ENCODE results near the gene AK8. TPM values are rescaled to one million over a fixed set of nuclear protein-coding genes. Genes with fewer than 3 reads are reported as not detected.

Gene AK8, protein sequence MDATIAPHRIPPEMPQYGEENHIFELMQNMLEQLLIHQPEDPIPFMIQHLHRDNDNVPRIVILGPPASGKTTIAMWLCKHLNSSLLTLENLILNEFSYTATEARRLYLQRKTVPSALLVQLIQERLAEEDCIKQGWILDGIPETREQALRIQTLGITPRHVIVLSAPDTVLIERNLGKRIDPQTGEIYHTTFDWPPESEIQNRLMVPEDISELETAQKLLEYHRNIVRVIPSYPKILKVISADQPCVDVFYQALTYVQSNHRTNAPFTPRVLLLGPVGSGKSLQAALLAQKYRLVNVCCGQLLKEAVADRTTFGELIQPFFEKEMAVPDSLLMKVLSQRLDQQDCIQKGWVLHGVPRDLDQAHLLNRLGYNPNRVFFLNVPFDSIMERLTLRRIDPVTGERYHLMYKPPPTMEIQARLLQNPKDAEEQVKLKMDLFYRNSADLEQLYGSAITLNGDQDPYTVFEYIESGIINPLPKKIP
- total RNA-seq (1.8 TPM), polyA plus RNA-seq (2.3 TPM)
- long read RNA-seq, donor 1: 0 reads
- long read RNA-seq, donor 2: 0 reads
- long read RNA-seq, donor 3: 0 reads
- long read RNA-seq, donor 4: 0 reads
- long read RNA-seq, donor 5: 0 reads
- long read RNA-seq, donor 6: 0 reads
- long read RNA-seq, donor 7: 0 reads
- long read RNA-seq, donor 8, partial matches to known transcripts: 0 of 1 reads
- long read RNA-seq, donor 8, other reads (novel, unspliced or antisense): 0 of 1 reads
- long read RNA-seq, donor 9: 0 reads
- long read RNA-seq, donor 10: 0 reads

GRCh38 chr9:132877824-132878694, at the start of gene AK8:
Gene AK8 (minus strand): TSS chr9:132878284. CDS start chr9:132878255, 29 bp downstream.
- no peaks in the 10 kb centered on the region for H3K36me3 ChIP-seq (ENCODE audit: control insufficient read depth in 2 of 2, insufficient read depth in 2 of 2, low read length in 1 of 2)
- WGBS: 2% methylated on average over 89 of the region's 89 CpGs
- DNase-seq (ENCODE audit: low read depth in 6 of 9, low spot score in 9 of 9): peak in 8 of 9 donors; percentile 52 to 89 (median 72)

DNA sequence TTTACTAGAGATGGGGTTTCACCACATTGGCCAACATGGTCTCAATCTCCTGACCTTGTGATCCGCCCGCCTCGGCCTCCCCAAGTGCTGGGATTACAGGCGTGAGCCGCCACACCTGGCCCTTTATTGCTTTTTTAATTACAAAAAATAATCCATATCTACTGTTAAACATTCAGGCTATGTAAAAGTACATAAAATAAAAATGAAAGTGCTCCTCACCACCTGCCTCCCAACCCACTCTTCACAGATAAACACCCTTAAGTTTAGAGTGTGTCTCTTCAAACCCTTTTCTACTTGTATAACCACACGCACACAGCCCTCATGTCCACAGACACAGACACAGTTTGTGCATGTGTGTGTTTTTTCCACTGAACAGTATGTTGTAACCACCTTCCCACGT, 49.6 kb upstream of the AK8 start:
- Histone ChIP-seq H3K4me3 (ENCODE audit: low read length in 2 of 2) (no peak overlapping the region), H3K27ac (ENCODE audit: low read depth in 1 of 2, low read length in 1 of 2) (no peak overlapping the region), H3K9me3 (ENCODE audit: control insufficient read depth in 2 of 2, insufficient read depth in 1 of 2, low read length in 1 of 2) (no peaks in the 10 kb centered on the region), H3K27me3 (ENCODE audit: control insufficient read depth in 2 of 2, insufficient read depth in 1 of 2, low read length in 1 of 2) (no peaks in the 10 kb centered on the region), H3K4me1 (ENCODE audit: control insufficient read depth in 2 of 2, insufficient read depth in 2 of 2, low read length in 2 of 2) (no peaks in the 10 kb centered on the region), H3K36me3 (ENCODE audit: control insufficient read depth in 2 of 2, insufficient read depth in 2 of 2, low read length in 1 of 2) (peaks cover 29 to 43% of the 10 kb centered on the region in 2 donors)
- WGBS: 91% methylated on average over 7 of the region's 7 CpGs
- DNase-seq (ENCODE audit: low read depth in 6 of 9, low spot score in 9 of 9): no peak

More at GRCh38 chr9:132877824-132878694, at the start of gene AK8:
- Histone ChIP-seq H3K27ac (ENCODE audit: low read depth in 1 of 2, low read length in 1 of 2) (peak within 1 kb of the TSS; percentile 87 to 88), H3K4me1 (ENCODE audit: control insufficient read depth in 2 of 2, insufficient read depth in 2 of 2, low read length in 2 of 2) (peaks cover 23 to 44% of the 10 kb centered on the region in 2 donors), H3K9me3 (ENCODE audit: control insufficient read depth in 2 of 2, insufficient read depth in 1 of 2, low read length in 1 of 2) (peaks cover 0 to 2% of the 10 kb centered on the region in 2 donors), H3K27me3 (ENCODE audit: control insufficient read depth in 2 of 2, insufficient read depth in 1 of 2, low read length in 1 of 2) (peaks cover 0 to 5% of the 10 kb centered on the region in 2 donors), H3K4me3 (ENCODE audit: low read length in 2 of 2) (peak within 1 kb of the TSS; percentile 98)

DNA sequence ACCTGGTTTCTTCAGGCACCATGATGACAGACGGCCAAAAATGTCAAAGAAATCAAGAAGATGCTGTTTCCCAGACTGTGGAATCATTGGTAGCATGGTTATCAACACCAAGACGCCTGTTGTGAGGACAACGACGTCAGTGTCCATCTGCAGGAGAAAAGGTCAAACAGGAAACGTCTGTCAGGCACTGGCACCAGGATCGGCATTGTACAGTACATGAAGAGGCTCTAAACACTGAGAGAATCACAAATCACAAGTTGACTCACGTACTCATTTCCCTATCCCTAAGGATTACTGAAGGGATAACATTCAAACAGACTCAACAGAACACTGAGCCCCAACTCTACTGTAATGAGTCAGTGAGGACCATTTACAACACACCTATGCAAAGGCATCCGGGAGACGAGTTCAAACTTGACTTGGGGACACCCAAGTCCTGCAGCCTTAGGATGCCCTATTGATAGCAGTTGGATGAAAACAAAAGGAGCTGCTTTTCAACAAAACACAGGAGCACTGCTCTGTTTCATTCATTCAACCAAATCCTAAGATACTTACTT, 45.3 kb upstream of the AK8 start:
- WGBS: 98% methylated on average over 9 of the region's 9 CpGs
- H3K36me3 ChIP-seq (ENCODE audit: control insufficient read depth in 2 of 2, insufficient read depth in 2 of 2, low read length in 1 of 2): peaks cover 52 to 78% of the 10 kb centered on the region in 2 donors
- no peak overlapping the region for H3K27ac ChIP-seq (ENCODE audit: low read depth in 1 of 2, low read length in 1 of 2)
- no peaks in the 10 kb centered on the region for H3K9me3 ChIP-seq (ENCODE audit: control insufficient read depth in 2 of 2, insufficient read depth in 1 of 2, low read length in 1 of 2)
- no peaks in the 10 kb centered on the region for H3K4me1 ChIP-seq (ENCODE audit: control insufficient read depth in 2 of 2, insufficient read depth in 2 of 2, low read length in 2 of 2)
- no peak overlapping the region for H3K4me3 ChIP-seq (ENCODE audit: low read length in 2 of 2)
- DNase-seq (ENCODE audit: low read depth in 6 of 9, low spot score in 9 of 9): no peak
- H3K27me3 ChIP-seq (ENCODE audit: control insufficient read depth in 2 of 2, insufficient read depth in 1 of 2, low read length in 1 of 2): no peaks in the 10 kb centered on the region

DNA sequence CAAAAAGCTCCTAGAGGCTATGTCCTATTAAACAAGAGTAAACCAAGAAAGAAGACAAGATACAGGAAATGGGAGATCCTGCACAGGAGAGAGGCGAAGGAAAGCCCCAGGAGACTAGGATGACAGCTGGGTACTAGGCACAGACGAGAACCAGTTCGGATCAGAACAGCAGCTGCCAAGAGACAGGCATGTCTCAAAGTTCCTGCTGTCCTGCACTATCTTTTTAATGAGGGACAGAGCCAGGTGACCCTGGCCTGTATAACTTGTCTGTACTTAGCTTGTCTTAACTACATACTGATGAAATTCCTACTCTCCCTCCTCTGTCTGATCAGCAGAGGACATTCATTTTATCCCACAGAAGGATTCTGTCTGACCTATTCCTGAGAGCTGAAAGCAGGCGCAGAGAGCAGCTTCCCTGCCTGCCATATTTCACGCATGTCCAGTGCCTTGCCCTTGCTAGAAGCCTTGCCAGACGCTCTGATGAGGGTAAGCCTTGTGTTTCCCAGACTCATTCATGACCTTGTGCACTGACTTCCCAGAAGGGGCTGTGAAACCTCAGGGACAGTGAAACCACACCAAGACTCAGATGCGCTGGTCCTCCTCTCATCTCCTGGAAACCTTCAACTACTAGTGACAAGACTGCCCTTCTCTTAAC, 41.7 kb upstream of the AK8 start:
- H3K4me3 ChIP-seq (ENCODE audit: low read length in 2 of 2): no peak overlapping the region
- no peaks in the 10 kb centered on the region for H3K9me3 ChIP-seq (ENCODE audit: control insufficient read depth in 2 of 2, insufficient read depth in 1 of 2, low read length in 1 of 2)
- H3K27ac ChIP-seq (ENCODE audit: low read depth in 1 of 2, low read length in 1 of 2): no peak overlapping the region
- no peaks in the 10 kb centered on the region for H3K27me3 ChIP-seq (ENCODE audit: control insufficient read depth in 2 of 2, insufficient read depth in 1 of 2, low read length in 1 of 2)
- peaks cover 41 to 71% of the 10 kb centered on the region in 2 donors for H3K36me3 ChIP-seq (ENCODE audit: control insufficient read depth in 2 of 2, insufficient read depth in 2 of 2, low read length in 1 of 2)
- DNase-seq (ENCODE audit: low read depth in 6 of 9, low spot score in 9 of 9): no peak
- no peaks in the 10 kb centered on the region for H3K4me1 ChIP-seq (ENCODE audit: control insufficient read depth in 2 of 2, insufficient read depth in 2 of 2, low read length in 2 of 2)
- over 99% methylated on average over 7 of the region's 7 CpGs for WGBS

DNA sequence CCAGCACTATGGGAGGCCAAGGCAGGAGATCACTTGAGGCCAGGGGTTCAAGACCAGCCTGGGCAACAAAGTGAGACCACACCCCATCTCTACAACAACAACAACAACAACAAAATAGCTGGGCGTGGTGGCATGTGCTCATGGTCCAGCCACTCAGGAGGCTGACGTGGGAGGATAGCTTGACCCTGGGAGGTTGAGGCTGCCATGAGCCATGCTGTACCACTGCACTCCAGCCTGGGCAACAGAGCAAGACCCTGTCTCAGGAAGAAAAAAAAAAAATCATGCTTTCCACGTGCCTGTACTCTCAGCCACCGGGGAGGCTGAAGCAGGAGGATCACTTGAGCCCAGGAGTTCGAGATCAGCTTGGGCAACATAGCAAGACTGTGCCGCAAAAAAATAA, 36.8 kb upstream of the AK8 start:
- WGBS: 98% methylated on average over 6 of the region's 6 CpGs
- DNase-seq (ENCODE audit: low read depth in 6 of 9, low spot score in 9 of 9): no peak
- H3K9me3 ChIP-seq (ENCODE audit: control insufficient read depth in 2 of 2, insufficient read depth in 1 of 2, low read length in 1 of 2): no peaks in the 10 kb centered on the region
- no peaks in the 10 kb centered on the region for H3K4me1 ChIP-seq (ENCODE audit: control insufficient read depth in 2 of 2, insufficient read depth in 2 of 2, low read length in 2 of 2)
- no peak overlapping the region for H3K4me3 ChIP-seq (ENCODE audit: low read length in 2 of 2)
- H3K36me3 ChIP-seq (ENCODE audit: control insufficient read depth in 2 of 2, insufficient read depth in 2 of 2, low read length in 1 of 2): peaks cover 30 to 66% of the 10 kb centered on the region in 2 donors
- no peaks in the 10 kb centered on the region for H3K27me3 ChIP-seq (ENCODE audit: control insufficient read depth in 2 of 2, insufficient read depth in 1 of 2, low read length in 1 of 2)
- H3K27ac ChIP-seq (ENCODE audit: low read depth in 1 of 2, low read length in 1 of 2): no peak overlapping the region

GRCh38 chr9:132912131-132912530, 34.0 kb upstream of the AK8 start:
- 99% methylated on average over 4 of the region's 4 CpGs for WGBS
- H3K9me3 ChIP-seq (ENCODE audit: control insufficient read depth in 2 of 2, insufficient read depth in 1 of 2, low read length in 1 of 2): no peaks in the 10 kb centered on the region
- no peak for DNase-seq (ENCODE audit: low read depth in 6 of 9, low spot score in 9 of 9)

GRCh38 chr9:132910376-132910775, 32.3 kb upstream of the AK8 start:
- Histone ChIP-seq H3K4me3 (ENCODE audit: low read length in 2 of 2) (no peak overlapping the region), H3K4me1 (ENCODE audit: control insufficient read depth in 2 of 2, insufficient read depth in 2 of 2, low read length in 2 of 2) (peaks cover 3 to 12% of the 10 kb centered on the region in 2 donors), H3K27ac (ENCODE audit: low read depth in 1 of 2, low read length in 1 of 2) (no peak overlapping the region), H3K9me3 (ENCODE audit: control insufficient read depth in 2 of 2, insufficient read depth in 1 of 2, low read length in 1 of 2) (no peaks in the 10 kb centered on the region), H3K36me3 (ENCODE audit: control insufficient read depth in 2 of 2, insufficient read depth in 2 of 2, low read length in 1 of 2) (peaks cover 40 to 44% of the 10 kb centered on the region in 2 donors), H3K27me3 (ENCODE audit: control insufficient read depth in 2 of 2, insufficient read depth in 1 of 2, low read length in 1 of 2) (no peaks in the 10 kb centered on the region)
- no peak for DNase-seq (ENCODE audit: low read depth in 6 of 9, low spot score in 9 of 9)
- 97% methylated on average over 6 of the region's 6 CpGs for WGBS

More at GRCh38 chr9:132912131-132912530, 34.0 kb upstream of the AK8 start:
- Histone ChIP-seq H3K4me3 (ENCODE audit: low read length in 2 of 2) (no peak overlapping the region), H3K4me1 (ENCODE audit: control insufficient read depth in 2 of 2, insufficient read depth in 2 of 2, low read length in 2 of 2) (peaks cover 3 to 6% of the 10 kb centered on the region in 2 donors), H3K27me3 (ENCODE audit: control insufficient read depth in 2 of 2, insufficient read depth in 1 of 2, low read length in 1 of 2) (no peaks in the 10 kb centered on the region), H3K27ac (ENCODE audit: low read depth in 1 of 2, low read length in 1 of 2) (no peak overlapping the region), H3K36me3 (ENCODE audit: control insufficient read depth in 2 of 2, insufficient read depth in 2 of 2, low read length in 1 of 2) (peaks cover 34 to 45% of the 10 kb centered on the region in 2 donors)

GRCh38 chr9:132909311-132909710, 31.2 kb upstream of the AK8 start:
- DNase-seq (ENCODE audit: low read depth in 6 of 9, low spot score in 9 of 9): no peak
- H3K27me3 ChIP-seq (ENCODE audit: control insufficient read depth in 2 of 2, insufficient read depth in 1 of 2, low read length in 1 of 2): no peaks in the 10 kb centered on the region
- WGBS: 98% methylated on average over 2 of the region's 2 CpGs
- no peaks in the 10 kb centered on the region for H3K9me3 ChIP-seq (ENCODE audit: control insufficient read depth in 2 of 2, insufficient read depth in 1 of 2, low read length in 1 of 2)
- peaks cover 41 to 45% of the 10 kb centered on the region in 2 donors for H3K36me3 ChIP-seq (ENCODE audit: control insufficient read depth in 2 of 2, insufficient read depth in 2 of 2, low read length in 1 of 2)
- H3K4me1 ChIP-seq (ENCODE audit: control insufficient read depth in 2 of 2, insufficient read depth in 2 of 2, low read length in 2 of 2): peaks cover 3 to 12% of the 10 kb centered on the region in 2 donors
- H3K4me3 ChIP-seq (ENCODE audit: low read length in 2 of 2): no peak overlapping the region
- H3K27ac ChIP-seq (ENCODE audit: low read depth in 1 of 2, low read length in 1 of 2): no peak overlapping the region
